Gastroesophageal sphincter (tissue), 3 donors: ENCODE results near the gene C14orf93.
A peak's percentile ranks its signal among the peaks of the same experiment; 100 is the strongest.

Experiments
- EP300 ChIP-seq: sonication (generic); formaldehyde crosslinking; IDR thresholded peaks from one replicate; pipeline ENCODE4 v1.6.1; 2017; ENCODE audit warnings: antibody characterized with exemption, mild to moderate bottlenecking
- POLR2A ChIP-seq, 2 donors: fragments of 450-650 bp; IDR thresholded peaks; one replicate each; pipeline ENCODE4 v1.6.1; 2017; ENCODE audit warnings: antibody characterized with exemption in 2 of 2, mild to moderate bottlenecking in 2 of 2, moderate library complexity in 1 of 2
- POLR2AphosphoS5 ChIP-seq: sonication (generic); formaldehyde crosslinking; IDR thresholded peaks from one replicate; pipeline ENCODE4 v1.6.1; 2017; ENCODE audit warnings: antibody characterized with exemption
- TF ChIP-seq, protein P1 (sequence below), 4 experiments: fragments of 200-600 bp in 2 of 4; fragments of 450-650 bp in 2 of 4; sonication (generic) in 1 of 4; IDR thresholded peaks; one replicate each; pipeline ENCODE4 v1.5.1; 2017 to 2019; ENCODE audit warnings: antibody characterized with exemption in 4 of 4, mild to moderate bottlenecking in 2 of 4, moderate library complexity in 2 of 4

GRCh38 chr14:23006544-23007419, 3.2 kb downstream of the C14orf93 start:
- TF ChIP-seq, protein P1, sequence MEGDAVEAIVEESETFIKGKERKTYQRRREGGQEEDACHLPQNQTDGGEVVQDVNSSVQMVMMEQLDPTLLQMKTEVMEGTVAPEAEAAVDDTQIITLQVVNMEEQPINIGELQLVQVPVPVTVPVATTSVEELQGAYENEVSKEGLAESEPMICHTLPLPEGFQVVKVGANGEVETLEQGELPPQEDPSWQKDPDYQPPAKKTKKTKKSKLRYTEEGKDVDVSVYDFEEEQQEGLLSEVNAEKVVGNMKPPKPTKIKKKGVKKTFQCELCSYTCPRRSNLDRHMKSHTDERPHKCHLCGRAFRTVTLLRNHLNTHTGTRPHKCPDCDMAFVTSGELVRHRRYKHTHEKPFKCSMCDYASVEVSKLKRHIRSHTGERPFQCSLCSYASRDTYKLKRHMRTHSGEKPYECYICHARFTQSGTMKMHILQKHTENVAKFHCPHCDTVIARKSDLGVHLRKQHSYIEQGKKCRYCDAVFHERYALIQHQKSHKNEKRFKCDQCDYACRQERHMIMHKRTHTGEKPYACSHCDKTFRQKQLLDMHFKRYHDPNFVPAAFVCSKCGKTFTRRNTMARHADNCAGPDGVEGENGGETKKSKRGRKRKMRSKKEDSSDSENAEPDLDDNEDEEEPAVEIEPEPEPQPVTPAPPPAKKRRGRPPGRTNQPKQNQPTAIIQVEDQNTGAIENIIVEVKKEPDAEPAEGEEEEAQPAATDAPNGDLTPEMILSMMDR (IDR thresholded peaks at IDR 0.05) = peak in 3 of 4 experiments; percentile 29 to 38 (median 36)
- TF ChIP-seq POLR2A (IDR thresholded peaks at IDR 0.05) = peak; percentile 85 to 86
- TF ChIP-seq EP300 = no peak
- TF ChIP-seq POLR2AphosphoS5 = peak; percentile 88
